Panc1 (cell line): ENCODE measurements around the gene ZNF710. TPM values are rescaled to one million over a fixed set of nuclear protein-coding genes. Genes with fewer than 3 reads are reported as not detected.

Experiments
- ATAC-seq: fragments of 200-7000 bp; cut with Tn5 transposase; 2 replicates; pipeline ENCODE4 v1.9.1; 2020; ENCODE audit warnings: mild to moderate bottlenecking, moderate library complexity
- BruUV-seq: library from RNA; stranded (reverse); fragments of 400-500 nt; replicated peaks from 2 replicates; lab custom pipeline; 2021; lab: Mats Ljungman, UMichigan
- CTCF ChIA-PET: fragments of 300-600 bp; sonication (Branson Sonifier 250); formaldehyde crosslinking; loops from one replicate; lab custom pipeline; 2022; ENCODE audit warnings: antibody characterized with exemption; lab: Charles Lee
- POLR2A ChIA-PET: fragments of 300-600 bp; sonication (Branson Sonifier 250); formaldehyde crosslinking; loops from one replicate; lab custom pipeline; 2022; ENCODE audit warnings: antibody characterized with exemption; lab: Charles Lee
- DNase-seq: peaks from one replicate; pipeline ENCODE4 v3.0.0-alpha.2; 2010; ENCODE audit warnings: low read depth, low spot score
- H3K27ac ChIP-seq: 2 replicates; pipeline ENCODE4 v1.5.1; 2011; ENCODE audit warnings: mild to moderate bottlenecking, low read length, inconsistent platforms
- H3K27me3 ChIP-seq: fragments of 200-500 bp; sonication (Bioruptor generic); 2 replicates; pipeline ENCODE4 v1.6.0; 2014; ENCODE audit warnings: low read length, inconsistent platforms; ENCODE audit not compliant: control insufficient read depth, insufficient read depth
- H3K36me3 ChIP-seq: fragments of 200-500 bp; sonication (Bioruptor generic); 2 replicates; pipeline ENCODE4 v1.5.1; 2014; ENCODE audit warnings: inconsistent platforms, mild to moderate bottlenecking, low read length, moderate library complexity; ENCODE audit not compliant: control insufficient read depth, insufficient read depth
- H3K4me1 ChIP-seq: 2 replicates; pipeline ENCODE4 v1.5.1; 2011; ENCODE audit warnings: inconsistent platforms, mild to moderate bottlenecking, low read length, moderate library complexity; ENCODE audit not compliant: control insufficient read depth, insufficient read depth
- H3K4me3 ChIP-seq, 2 experiments: 2 replicates each; pipeline ENCODE4 v1.5.1; 2011 to 2012; ENCODE audit warnings: low read depth in 2 of 2, low read length in 2 of 2, mild to moderate bottlenecking in 2 of 2, inconsistent platforms in 1 of 2, moderate library complexity in 1 of 2
- H3K9me3 ChIP-seq: fragments of 200-500 bp; sonication (Bioruptor generic); 2 replicates; pipeline ENCODE4 v1.5.1; 2014; ENCODE audit warnings: low read depth, mild to moderate bottlenecking, inconsistent platforms, low read length, moderate library complexity; ENCODE audit not compliant: control insufficient read depth, insufficient read depth
- POLR2AphosphoS5 ChIP-seq: IDR thresholded peaks from 2 replicates; pipeline ENCODE4 v1.6.1; 2012; ENCODE audit warnings: mild to moderate bottlenecking, low read depth, low read length, moderate library complexity
- SIN3A ChIP-seq: IDR thresholded peaks from 2 replicates; pipeline ENCODE4 v1.6.1; 2012; ENCODE audit warnings: low read depth, mild to moderate bottlenecking, low read length, moderate library complexity, borderline replicate concordance; ENCODE audit not compliant: insufficient read depth
- TCF7L2 ChIP-seq: IDR thresholded peaks from 2 replicates; pipeline ENCODE4 v1.6.1; 2011; ENCODE audit warnings: mild to moderate bottlenecking, low read depth, low read length, inconsistent platforms
- in situ Hi-C: cut with HindIII; loops from 2 replicates; pipeline ENCODE4 v1.10.0; 2016; ENCODE audit warnings: low sequenced_read_pairs, low pct_unique_long_range_greater_than_20kb
- intact Hi-C: fragments of 100-400 bp; cut with micrococcal nuclease; formaldehyde crosslinking; loops from one replicate; pipeline ENCODE4 v1.10.0; 2022; ENCODE audit not compliant: unreplicated experiment
- total RNA-seq: library from RNA; stranded (reverse); gene quantifications from one replicate; pipeline ENCODE4 v1.2.1, GENCODE V29; 2021; ENCODE audit not compliant: unreplicated experiment
- TF ChIP-seq, protein P1 (sequence below): fragments of 450-650 bp; IDR thresholded peaks from 2 replicates; pipeline ENCODE4 v1.5.1; 2017; ENCODE audit warnings: mild to moderate bottlenecking
- TF ChIP-seq, protein P2 (sequence below), 2 experiments: IDR thresholded peaks; 2 replicates each; pipeline ENCODE4 v1.6.1; 2011 to 2012; ENCODE audit warnings: low read depth in 2 of 2, control low read depth in 1 of 2, low read length in 1 of 2, mild to moderate bottlenecking in 1 of 2, moderate library complexity in 1 of 2; ENCODE audit not compliant: insufficient read depth in 1 of 2

The ZNF710 gene
- total RNA-seq, 1 experiment from 2014 or later, result 15.8 TPM

DNA sequence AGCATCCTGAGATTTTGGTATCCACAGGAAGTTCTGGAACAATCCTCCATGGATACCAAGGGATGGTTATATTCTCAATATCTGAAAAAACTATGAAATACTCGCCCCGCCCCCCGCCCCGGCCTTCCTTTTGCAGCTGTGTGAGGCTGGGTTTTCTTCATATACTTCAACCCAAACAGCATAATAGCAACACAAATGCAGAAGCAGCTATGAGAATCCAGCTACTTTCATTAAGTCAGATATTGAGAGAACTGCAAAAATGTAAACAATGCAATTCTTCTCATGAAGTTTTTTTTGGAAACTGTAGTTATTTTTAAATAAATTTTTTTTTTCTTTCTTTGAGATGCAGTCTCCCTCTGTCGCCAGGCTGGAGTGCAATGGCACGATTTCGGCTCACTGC lies 112.0 kb downstream of the ZNF710 start:
- Histone ChIP-seq H3K4me3 (no peak overlapping the region), H3K9me3 (peaks cover 2% of the 10 kb centered on the region; the same call in 1 of the 2 replicates), H3K27ac (no peak overlapping the region), H3K36me3 (no peaks in the 10 kb centered on the region), H3K4me1 (no peaks in the 10 kb centered on the region), H3K27me3 (no peaks in the 10 kb centered on the region)
- in situ Hi-C loops, result no loop called here
- BruUV-seq, result no TSS peak
- TF ChIP-seq, protein P1, sequence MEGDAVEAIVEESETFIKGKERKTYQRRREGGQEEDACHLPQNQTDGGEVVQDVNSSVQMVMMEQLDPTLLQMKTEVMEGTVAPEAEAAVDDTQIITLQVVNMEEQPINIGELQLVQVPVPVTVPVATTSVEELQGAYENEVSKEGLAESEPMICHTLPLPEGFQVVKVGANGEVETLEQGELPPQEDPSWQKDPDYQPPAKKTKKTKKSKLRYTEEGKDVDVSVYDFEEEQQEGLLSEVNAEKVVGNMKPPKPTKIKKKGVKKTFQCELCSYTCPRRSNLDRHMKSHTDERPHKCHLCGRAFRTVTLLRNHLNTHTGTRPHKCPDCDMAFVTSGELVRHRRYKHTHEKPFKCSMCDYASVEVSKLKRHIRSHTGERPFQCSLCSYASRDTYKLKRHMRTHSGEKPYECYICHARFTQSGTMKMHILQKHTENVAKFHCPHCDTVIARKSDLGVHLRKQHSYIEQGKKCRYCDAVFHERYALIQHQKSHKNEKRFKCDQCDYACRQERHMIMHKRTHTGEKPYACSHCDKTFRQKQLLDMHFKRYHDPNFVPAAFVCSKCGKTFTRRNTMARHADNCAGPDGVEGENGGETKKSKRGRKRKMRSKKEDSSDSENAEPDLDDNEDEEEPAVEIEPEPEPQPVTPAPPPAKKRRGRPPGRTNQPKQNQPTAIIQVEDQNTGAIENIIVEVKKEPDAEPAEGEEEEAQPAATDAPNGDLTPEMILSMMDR, result no peak
- no peak for TF ChIP-seq SIN3A
- POLR2A ChIA-PET, result no interaction called here
- CTCF ChIA-PET, result no interaction called here
- intact Hi-C loops, result no loop called here
- ATAC-seq, result no peak
- no peak for DNase-seq

DNA sequence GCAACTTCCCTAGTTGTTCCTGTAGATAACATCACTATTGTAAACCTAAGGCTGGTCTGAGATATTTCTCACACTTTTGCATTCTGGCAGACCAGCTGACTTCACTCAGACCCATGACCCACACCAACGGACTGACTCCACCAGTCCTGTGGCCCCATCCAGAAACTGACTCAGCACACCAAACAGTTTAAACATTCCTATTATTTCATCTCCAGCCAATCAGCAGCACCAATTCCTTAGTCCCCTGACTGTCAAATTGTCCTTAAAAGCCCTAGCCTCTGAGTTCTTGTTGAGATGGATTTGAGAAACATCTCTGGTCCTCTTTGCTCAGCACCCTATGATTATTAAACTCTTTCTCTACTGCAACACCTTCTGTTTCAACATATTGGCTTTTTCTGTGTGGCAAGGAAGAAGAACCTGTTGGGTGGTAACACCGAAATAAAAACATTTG lies 113.4 kb downstream of the ZNF710 start:
- in situ Hi-C loops, result no loop called here
- no TSS peak for BruUV-seq

More for the DNA sequence above, 113.4 kb downstream of the ZNF710 start:
- Histone ChIP-seq H3K9me3 (peaks cover 2% of the 10 kb centered on the region; the same call in 1 of the 2 replicates), H3K36me3 (no peaks in the 10 kb centered on the region), H3K27me3 (no peaks in the 10 kb centered on the region), H3K4me1 (no peaks in the 10 kb centered on the region), H3K4me3 (no peak overlapping the region), H3K27ac (no peak overlapping the region)
- TF ChIP-seq, protein P2, sequence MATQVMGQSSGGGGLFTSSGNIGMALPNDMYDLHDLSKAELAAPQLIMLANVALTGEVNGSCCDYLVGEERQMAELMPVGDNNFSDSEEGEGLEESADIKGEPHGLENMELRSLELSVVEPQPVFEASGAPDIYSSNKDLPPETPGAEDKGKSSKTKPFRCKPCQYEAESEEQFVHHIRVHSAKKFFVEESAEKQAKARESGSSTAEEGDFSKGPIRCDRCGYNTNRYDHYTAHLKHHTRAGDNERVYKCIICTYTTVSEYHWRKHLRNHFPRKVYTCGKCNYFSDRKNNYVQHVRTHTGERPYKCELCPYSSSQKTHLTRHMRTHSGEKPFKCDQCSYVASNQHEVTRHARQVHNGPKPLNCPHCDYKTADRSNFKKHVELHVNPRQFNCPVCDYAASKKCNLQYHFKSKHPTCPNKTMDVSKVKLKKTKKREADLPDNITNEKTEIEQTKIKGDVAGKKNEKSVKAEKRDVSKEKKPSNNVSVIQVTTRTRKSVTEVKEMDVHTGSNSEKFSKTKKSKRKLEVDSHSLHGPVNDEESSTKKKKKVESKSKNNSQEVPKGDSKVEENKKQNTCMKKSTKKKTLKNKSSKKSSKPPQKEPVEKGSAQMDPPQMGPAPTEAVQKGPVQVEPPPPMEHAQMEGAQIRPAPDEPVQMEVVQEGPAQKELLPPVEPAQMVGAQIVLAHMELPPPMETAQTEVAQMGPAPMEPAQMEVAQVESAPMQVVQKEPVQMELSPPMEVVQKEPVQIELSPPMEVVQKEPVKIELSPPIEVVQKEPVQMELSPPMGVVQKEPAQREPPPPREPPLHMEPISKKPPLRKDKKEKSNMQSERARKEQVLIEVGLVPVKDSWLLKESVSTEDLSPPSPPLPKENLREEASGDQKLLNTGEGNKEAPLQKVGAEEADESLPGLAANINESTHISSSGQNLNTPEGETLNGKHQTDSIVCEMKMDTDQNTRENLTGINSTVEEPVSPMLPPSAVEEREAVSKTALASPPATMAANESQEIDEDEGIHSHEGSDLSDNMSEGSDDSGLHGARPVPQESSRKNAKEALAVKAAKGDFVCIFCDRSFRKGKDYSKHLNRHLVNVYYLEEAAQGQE (IDR thresholded peaks at IDR 0.05; ENCODE audit: insufficient read depth in 1 of 2, low read depth in 2 of 2, low read length in 1 of 2), result no peak
- TF ChIP-seq POLR2AphosphoS5 (no peak), SIN3A (no peak), TCF7L2 (no peak)
- TF ChIP-seq, protein P1, result no peak
- ATAC-seq (no peak), DNase-seq (no peak)
- ChIA-PET POLR2A (no interaction called here), CTCF (no interaction called here)
- intact Hi-C loops, result no loop called here
